ENCODE data around the gene ACTN4.

DNA sequence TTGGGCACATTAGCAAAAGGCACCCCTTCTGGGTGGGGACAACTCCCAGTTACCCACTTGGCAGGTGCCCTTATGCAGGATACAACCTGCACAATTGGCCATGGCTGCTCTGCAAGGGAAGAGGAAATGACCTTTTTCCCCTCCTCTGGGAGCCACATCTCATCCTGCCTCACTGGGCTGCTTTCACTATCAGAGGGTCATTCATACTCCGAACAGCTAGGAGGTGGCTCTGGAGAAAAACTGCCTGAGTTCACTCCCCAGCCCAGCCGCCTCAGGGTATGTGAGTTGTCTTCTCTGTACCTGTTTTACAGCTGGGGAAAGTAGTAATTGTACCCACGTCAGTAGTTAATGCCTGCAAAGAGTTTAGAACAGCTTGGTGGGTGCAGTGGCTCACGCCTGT is 7.1 kb upstream of the ACTN4 start:
- TF ChIP-seq, protein P1, sequence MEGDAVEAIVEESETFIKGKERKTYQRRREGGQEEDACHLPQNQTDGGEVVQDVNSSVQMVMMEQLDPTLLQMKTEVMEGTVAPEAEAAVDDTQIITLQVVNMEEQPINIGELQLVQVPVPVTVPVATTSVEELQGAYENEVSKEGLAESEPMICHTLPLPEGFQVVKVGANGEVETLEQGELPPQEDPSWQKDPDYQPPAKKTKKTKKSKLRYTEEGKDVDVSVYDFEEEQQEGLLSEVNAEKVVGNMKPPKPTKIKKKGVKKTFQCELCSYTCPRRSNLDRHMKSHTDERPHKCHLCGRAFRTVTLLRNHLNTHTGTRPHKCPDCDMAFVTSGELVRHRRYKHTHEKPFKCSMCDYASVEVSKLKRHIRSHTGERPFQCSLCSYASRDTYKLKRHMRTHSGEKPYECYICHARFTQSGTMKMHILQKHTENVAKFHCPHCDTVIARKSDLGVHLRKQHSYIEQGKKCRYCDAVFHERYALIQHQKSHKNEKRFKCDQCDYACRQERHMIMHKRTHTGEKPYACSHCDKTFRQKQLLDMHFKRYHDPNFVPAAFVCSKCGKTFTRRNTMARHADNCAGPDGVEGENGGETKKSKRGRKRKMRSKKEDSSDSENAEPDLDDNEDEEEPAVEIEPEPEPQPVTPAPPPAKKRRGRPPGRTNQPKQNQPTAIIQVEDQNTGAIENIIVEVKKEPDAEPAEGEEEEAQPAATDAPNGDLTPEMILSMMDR (IDR thresholded peaks at IDR 0.05; ENCODE audit: borderline replicate concordance, extremely low read depth, low read length, poor library complexity, severe bottlenecking) = no peak
- no peak for TF ChIP-seq EZH2 (IDR thresholded peaks at IDR 0.05; ENCODE audit: borderline replicate concordance, low read depth, low read length, severe bottlenecking)

Data from DND-41 (cell line).